ENCODE results near the gene EMC7. TPM values are rescaled to one million over a fixed set of nuclear protein-coding genes. Genes with fewer than 3 reads are reported as not detected.

EMC7 gene
- total and polyA plus RNA-seq, 2 donors (not counting 1 experiment from before 2014, with no cell fraction given), result 18.4 to 29.9 TPM

- ChIA-PET POLR2A (no interaction called here), CTCF (no interaction called here)
- H3K4me1 Mint-ChIP-seq, result no peaks in the 10 kb centered on the region
- ATAC-seq (ENCODE audit: low read depth) (no peak), DNase-seq (no peak)
- no peaks in the 10 kb centered on the region for H3K27me3 Mint-ChIP-seq
- H3K4me3 Mint-ChIP-seq, result no peak overlapping the region
- H3K9me3 ChIP-seq (ENCODE audit: control extremely low read depth in 1 of 3, control insufficient read depth in 2 of 3, insufficient read depth in 1 of 3, low read length in 2 of 3), result peaks cover 0 to 20% (median 14%) of the 10 kb centered on the region in 3 donors
- no peak overlapping the region for H3K4me2 ChIP-seq (replicated peaks; ENCODE audit: low read depth, low read length, poor library complexity, severe bottlenecking)
- no peaks in the 10 kb centered on the region for H4K20me1 ChIP-seq (ENCODE audit: control insufficient read depth, insufficient read depth, low read length, poor library complexity, severe bottlenecking)
- H3K9ac ChIP-seq (ENCODE audit: low read length), result no peak overlapping the region
- H3K9me3 Mint-ChIP-seq (ENCODE audit: insufficient read depth), result peaks cover 9% of the 10 kb centered on the region
- WGBS (ENCODE audit: insufficient coverage), result 96% methylated on average over 9 of the region's 16 CpGs
- no peak overlapping the region for H2AFZ ChIP-seq (ENCODE audit: insufficient read depth, low read depth, low read length, poor library complexity, severe bottlenecking)
- TF ChIP-seq EZH2 (IDR thresholded peaks at IDR 0.05; ENCODE audit: borderline replicate concordance, insufficient read depth, low read depth, low read length, poor library complexity, severe bottlenecking) (no peak), CTCF (IDR thresholded peaks at IDR 0.05) (no peak)
- no peak overlapping the region for H3K27ac Mint-ChIP-seq
- no peak overlapping the region for H3K4me3 ChIP-seq (ENCODE audit: control extremely low read depth in 1 of 5, extremely low read depth in 1 of 5, insufficient read depth in 1 of 5, low read depth in 2 of 5, low read length in 4 of 5)
- no peaks in the 10 kb centered on the region for H3K27me3 ChIP-seq (replicated peaks in 1 of 4; ENCODE audit: control extremely low read depth in 1 of 4, control insufficient read depth in 3 of 4, insufficient read depth in 4 of 4, low read length in 3 of 4)
- no peaks in the 10 kb centered on the region for H3K36me3 ChIP-seq (replicated peaks in 1 of 2; ENCODE audit: control extremely low read depth in 1 of 2, control insufficient read depth in 1 of 2, extremely low read depth in 1 of 2, insufficient read depth in 2 of 2, low read length in 1 of 2)
- H3K79me2 ChIP-seq (ENCODE audit: control insufficient read depth, insufficient read depth, low read length), result no peaks in the 10 kb centered on the region
- no peaks in the 10 kb centered on the region for H3K4me1 ChIP-seq (ENCODE audit: control insufficient read depth in 2 of 2, insufficient read depth in 2 of 2, low read length in 2 of 2)
- H3K27ac ChIP-seq (ENCODE audit: low read length in 2 of 2), result no peak overlapping the region
- intact Hi-C loops (cut with micrococcal nuclease), result no loop called here
Measured at GRCh38 chr15:34046471-34047145, 55.1 kb downstream of the EMC7 start.

GRCh38 chr15:34043813-34044212 lies 57.8 kb downstream of the EMC7 start:
- no peaks in the 10 kb centered on the region for H4K20me1 ChIP-seq (ENCODE audit: control insufficient read depth, insufficient read depth, low read length, poor library complexity, severe bottlenecking)
- H3K4me2 ChIP-seq (replicated peaks; ENCODE audit: low read depth, low read length, poor library complexity, severe bottlenecking), result no peak overlapping the region
- peaks cover 10 to 11% of the 10 kb centered on the region in 2 donors for H3K4me1 ChIP-seq (ENCODE audit: control insufficient read depth in 2 of 2, insufficient read depth in 2 of 2, low read length in 2 of 2)
- no peaks in the 10 kb centered on the region for H3K27me3 ChIP-seq (replicated peaks in 1 of 4; ENCODE audit: control extremely low read depth in 1 of 4, control insufficient read depth in 3 of 4, insufficient read depth in 4 of 4, low read length in 3 of 4)
- DNase-seq (no peak), ATAC-seq (ENCODE audit: low read depth) (no peak)
- intact Hi-C loops (cut with micrococcal nuclease), result loop anchor here (5.0 kb wide), 1 partner anchor 48 kb away; no protein-coding TSS in a partner anchor
- Mint-ChIP-seq H3K4me3 (no peak overlapping the region), H3K27me3 (no peaks in the 10 kb centered on the region), H3K27ac (no peak overlapping the region), H3K9me3 (ENCODE audit: insufficient read depth) (no peaks in the 10 kb centered on the region), H3K4me1 (peaks cover 12% of the 10 kb centered on the region)
- H3K9ac ChIP-seq (ENCODE audit: low read length), result no peak overlapping the region
- ChIA-PET CTCF (interaction anchor here (0.7 to 0.8 kb wide), 2 partner anchors 8 to 19 kb away, joined by 3 read pairs; no protein-coding TSS in a partner anchor), POLR2A (no interaction called here)
- no peak overlapping the region for H2AFZ ChIP-seq (ENCODE audit: insufficient read depth, low read depth, low read length, poor library complexity, severe bottlenecking)
- WGBS (ENCODE audit: insufficient coverage), result 88% methylated on average over 2 of the region's 2 CpGs
- no peak for TF ChIP-seq CTCF (IDR thresholded peaks at IDR 0.05)
- TF ChIP-seq EZH2 (IDR thresholded peaks at IDR 0.05; ENCODE audit: borderline replicate concordance, insufficient read depth, low read depth, low read length, poor library complexity, severe bottlenecking), result no peak
- H3K4me3 ChIP-seq (ENCODE audit: control extremely low read depth in 1 of 5, extremely low read depth in 1 of 5, insufficient read depth in 1 of 5, low read depth in 2 of 5, low read length in 4 of 5), result no peak overlapping the region
- H3K79me2 ChIP-seq (ENCODE audit: control insufficient read depth, insufficient read depth, low read length), result no peaks in the 10 kb centered on the region
- H3K36me3 ChIP-seq (replicated peaks in 1 of 2; ENCODE audit: control extremely low read depth in 1 of 2, control insufficient read depth in 1 of 2, extremely low read depth in 1 of 2, insufficient read depth in 2 of 2, low read length in 1 of 2), result no peaks in the 10 kb centered on the region
- peaks cover 0 to 12% (median 0%) of the 10 kb centered on the region in 3 donors for H3K9me3 ChIP-seq (ENCODE audit: control extremely low read depth in 1 of 3, control insufficient read depth in 2 of 3, insufficient read depth in 1 of 3, low read length in 2 of 3)
- H3K27ac ChIP-seq (ENCODE audit: low read length in 2 of 2), result no peak overlapping the region

Measured in B cell (primary cell).